Sigmoid colon (tissue), 7 donors: Measurements from ENCODE around the gene BMPR1A. TPM values are rescaled to one million over a fixed set of nuclear protein-coding genes. Genes with fewer than 3 reads are reported as not detected.

Experiments used
- DNase-seq: peaks from one replicate; pipeline ENCODE4 v3.0.0-alpha.2; 2019
- H3K27ac ChIP-seq, 4 donors: fragments of 200-600 bp; sonication (generic); one replicate each; pipeline ENCODE4 v1.5.1; 2016 to 2019; ENCODE audit warnings: mild to moderate bottlenecking in 1 of 4
- H3K27me3 ChIP-seq, 3 donors: fragments of 200-600 bp; sonication (generic); one replicate each; pipeline ENCODE4 v1.5.1; 2019; ENCODE audit warnings: mild to moderate bottlenecking in 1 of 3
- H3K36me3 ChIP-seq, 4 donors: fragments of 200-600 bp; sonication (generic); one replicate each; pipeline ENCODE4 v1.5.1; 2016 to 2019
- H3K4me1 ChIP-seq, 4 donors: fragments of 200-600 bp; sonication (generic); one replicate each; pipeline ENCODE4 v1.5.1; 2017 to 2019
- H3K4me3 ChIP-seq, 4 donors: fragments of 200-600 bp; sonication (generic); one replicate each; pipeline ENCODE4 v1.5.1; 2017 to 2019; ENCODE audit warnings: mild to moderate bottlenecking in 2 of 4, moderate library complexity in 1 of 4
- H3K9me3 ChIP-seq, 4 donors: fragments of 200-600 bp in 3 of 4; sonication (generic) in 3 of 4; one replicate each; pipeline versions ENCODE4 v1.5.1 to v1.6.1; 2013 to 2019
- EP300 ChIP-seq, 4 donors: sonication (generic); formaldehyde crosslinking; IDR thresholded peaks; one replicate each; pipeline ENCODE4 v1.6.1; 2017; ENCODE audit warnings: antibody characterized with exemption in 4 of 4
- POLR2A ChIP-seq, 2 donors: fragments of 450-650 bp; IDR thresholded peaks; one replicate each; pipeline ENCODE4 v1.6.1; 2016; ENCODE audit warnings: antibody characterized with exemption in 2 of 2, mild to moderate bottlenecking in 2 of 2, moderate library complexity in 2 of 2
- POLR2AphosphoS5 ChIP-seq, 4 donors: sonication (generic); formaldehyde crosslinking; IDR thresholded peaks; one replicate each; pipeline ENCODE4 v1.6.1; 2017; ENCODE audit warnings: antibody characterized with exemption in 4 of 4
- WGBS, 2 donors: extraction: QIAGEN DNeasy Blood & Tissue Kit; methylation state at CpG; one replicate each; pipeline ENCODE4 v1.1.7; 2013; 5-methylcytosine and 5-hydroxymethylcytosine counted together
- intact Hi-C: fragments of 100-400 bp; cut with DNase I; formaldehyde crosslinking; loops from one replicate; pipeline ENCODE4 v1.15.1; 2023
- polyA plus RNA-seq, 3 donors: library from polyadenylated mRNA; stranded (reverse); fragments of 200-250 nt; gene quantifications; one replicate each; pipeline ENCODE4 v1.2.3, GENCODE V29; 2013
- total RNA-seq, 4 donors: library from RNA; depleted of rRNA; stranded (reverse); fragments of >200 nt; gene quantifications; one replicate each; pipeline ENCODE4 v1.1.0, GENCODE V29; 2016
- TF ChIP-seq, protein P1 (sequence below), 4 experiments: fragments of 450-650 bp in 3 of 4; fragments of 200-600 bp in 1 of 4; IDR thresholded peaks; one replicate each; pipeline ENCODE4 v1.5.1; 2016 to 2019; ENCODE audit warnings: antibody characterized with exemption in 4 of 4, mild to moderate bottlenecking in 3 of 4, moderate library complexity in 2 of 4
- donor health status: healthy with polysubstance abuse.
- donor health status: Bipolar disorder and iron deficiency.
- donor health status: healthy.

The BMPR1A gene
- total and polyA plus RNA-seq, 7 donors: 5.5 to 145 (median 84.2) TPM

DNA sequence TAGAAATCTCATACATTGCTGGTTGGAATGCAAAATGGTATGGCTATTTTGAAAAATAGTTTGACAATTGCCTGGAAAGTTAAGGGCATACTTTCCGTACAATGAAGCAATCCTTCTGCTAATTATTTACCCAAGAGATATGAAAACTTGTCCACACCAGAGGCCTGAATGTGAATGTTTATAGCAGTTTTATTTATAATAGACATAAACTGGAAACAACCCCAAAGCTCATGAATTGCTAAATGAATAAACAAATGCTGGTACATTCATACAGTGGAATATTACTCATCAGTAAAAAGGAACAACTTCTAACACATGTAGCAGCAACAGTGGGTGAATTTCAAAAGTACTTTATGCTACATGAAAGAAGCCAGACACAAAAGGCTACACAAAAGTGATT, 158.3 kb downstream of the BMPR1A start:
- DNase-seq: no peak
- WGBS, 2 donors: 67 to 73% methylated on average over 1 of the region's 1 CpG
- Histone ChIP-seq H3K4me1 (peaks cover 0 to 9% (median 4%) of the 10 kb centered on the region in 4 donors), H3K4me3 (no peak overlapping the region), H3K9me3 (no peaks in the 10 kb centered on the region), H3K36me3 (peaks cover 0 to 77% (median 12%) of the 10 kb centered on the region in 4 donors), H3K27ac (peak overlapping the region in 2 of 4 donors; percentile 18 to 22), H3K27me3 (no peaks in the 10 kb centered on the region)
- no peak for TF ChIP-seq POLR2A (IDR thresholded peaks at IDR 0.05)
- TF ChIP-seq, protein P1, sequence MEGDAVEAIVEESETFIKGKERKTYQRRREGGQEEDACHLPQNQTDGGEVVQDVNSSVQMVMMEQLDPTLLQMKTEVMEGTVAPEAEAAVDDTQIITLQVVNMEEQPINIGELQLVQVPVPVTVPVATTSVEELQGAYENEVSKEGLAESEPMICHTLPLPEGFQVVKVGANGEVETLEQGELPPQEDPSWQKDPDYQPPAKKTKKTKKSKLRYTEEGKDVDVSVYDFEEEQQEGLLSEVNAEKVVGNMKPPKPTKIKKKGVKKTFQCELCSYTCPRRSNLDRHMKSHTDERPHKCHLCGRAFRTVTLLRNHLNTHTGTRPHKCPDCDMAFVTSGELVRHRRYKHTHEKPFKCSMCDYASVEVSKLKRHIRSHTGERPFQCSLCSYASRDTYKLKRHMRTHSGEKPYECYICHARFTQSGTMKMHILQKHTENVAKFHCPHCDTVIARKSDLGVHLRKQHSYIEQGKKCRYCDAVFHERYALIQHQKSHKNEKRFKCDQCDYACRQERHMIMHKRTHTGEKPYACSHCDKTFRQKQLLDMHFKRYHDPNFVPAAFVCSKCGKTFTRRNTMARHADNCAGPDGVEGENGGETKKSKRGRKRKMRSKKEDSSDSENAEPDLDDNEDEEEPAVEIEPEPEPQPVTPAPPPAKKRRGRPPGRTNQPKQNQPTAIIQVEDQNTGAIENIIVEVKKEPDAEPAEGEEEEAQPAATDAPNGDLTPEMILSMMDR (IDR thresholded peaks at IDR 0.05): no peak
- no peak for TF ChIP-seq EP300 (IDR thresholded peaks at IDR 0.05)
- TF ChIP-seq POLR2AphosphoS5 (IDR thresholded peaks at IDR 0.05): no peak
- intact Hi-C loops: no loop called here

DNA sequence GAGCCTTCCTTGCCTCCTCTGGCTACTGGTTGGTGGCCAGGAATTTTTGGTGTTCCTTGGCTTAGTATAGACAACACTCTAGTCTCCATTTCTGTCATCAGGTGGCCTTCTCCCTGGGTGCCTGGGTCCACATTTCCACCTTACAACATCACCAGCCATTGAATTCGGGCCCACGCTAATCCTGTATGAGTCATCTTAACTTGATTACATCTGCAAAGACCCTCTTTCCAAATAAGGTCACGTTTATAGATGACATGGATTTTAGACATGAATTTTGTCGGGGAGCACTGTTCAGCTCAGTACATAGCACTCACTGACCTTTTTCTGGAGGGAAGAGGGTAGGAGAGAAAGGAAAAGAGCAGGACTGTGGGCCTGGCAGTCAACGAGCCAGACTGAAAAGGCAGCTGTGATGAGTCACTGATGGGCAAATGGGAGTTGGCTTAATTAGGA, 161.6 kb downstream of the BMPR1A start:
- Histone ChIP-seq H3K36me3 (peaks cover 0 to 95% (median 22%) of the 10 kb centered on the region in 4 donors), H3K9me3 (no peaks in the 10 kb centered on the region), H3K4me3 (no peak overlapping the region), H3K4me1 (peaks cover 0 to 17% (median 13%) of the 10 kb centered on the region in 4 donors), H3K27ac (peak overlapping the region; percentile 39 to 64 (median 60)), H3K27me3 (no peaks in the 10 kb centered on the region)
- TF ChIP-seq POLR2AphosphoS5 (IDR thresholded peaks at IDR 0.05): no peak
- no peak for TF ChIP-seq POLR2A (IDR thresholded peaks at IDR 0.05)
- TF ChIP-seq, protein P1 (IDR thresholded peaks at IDR 0.05): no peak
- TF ChIP-seq EP300 (IDR thresholded peaks at IDR 0.05): no peak
- intact Hi-C loops: no loop called here
- 71 to 75% methylated on average over 5 of the region's 5 CpGs for WGBS, 2 donors
- no peak for DNase-seq

DNA sequence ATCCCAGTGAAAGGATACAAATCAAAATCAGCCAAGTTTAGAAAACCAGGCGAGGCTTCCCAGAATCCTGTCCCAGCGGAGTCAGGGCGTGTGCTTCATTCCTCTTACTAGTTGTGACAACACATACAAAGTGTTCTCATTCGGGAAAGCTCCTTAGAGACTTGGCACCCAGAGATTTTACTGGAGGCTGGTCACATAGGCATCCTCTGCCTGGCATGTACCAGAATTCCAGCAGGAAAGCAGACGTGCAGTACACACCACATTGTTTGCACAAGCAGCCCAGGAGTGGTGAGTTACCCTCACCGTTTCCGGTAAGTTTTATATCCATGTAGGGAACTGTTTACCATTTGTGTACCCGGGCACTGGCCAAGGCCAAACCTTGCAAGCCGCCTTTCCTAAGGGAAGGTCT, 166.1 kb downstream of the BMPR1A start:
- Histone ChIP-seq H3K27ac (peak overlapping the region; percentile 24 to 72 (median 52)), H3K4me1 (peaks cover 0 to 26% (median 16%) of the 10 kb centered on the region in 4 donors), H3K9me3 (no peaks in the 10 kb centered on the region), H3K4me3 (no peak overlapping the region), H3K36me3 (peaks cover 0 to 58% (median 16%) of the 10 kb centered on the region in 4 donors), H3K27me3 (no peaks in the 10 kb centered on the region)
- no peak for DNase-seq
- 30 to 72% methylated on average over 9 of the region's 9 CpGs for WGBS, 2 donors
- intact Hi-C loops: no loop called here
- TF ChIP-seq EP300 (IDR thresholded peaks at IDR 0.05) (peak in 1 of 4 donors; percentile 13), POLR2AphosphoS5 (IDR thresholded peaks at IDR 0.05) (peak in 2 of 4 donors; percentile 20 to 43), POLR2A (IDR thresholded peaks at IDR 0.05) (no peak)

DNA sequence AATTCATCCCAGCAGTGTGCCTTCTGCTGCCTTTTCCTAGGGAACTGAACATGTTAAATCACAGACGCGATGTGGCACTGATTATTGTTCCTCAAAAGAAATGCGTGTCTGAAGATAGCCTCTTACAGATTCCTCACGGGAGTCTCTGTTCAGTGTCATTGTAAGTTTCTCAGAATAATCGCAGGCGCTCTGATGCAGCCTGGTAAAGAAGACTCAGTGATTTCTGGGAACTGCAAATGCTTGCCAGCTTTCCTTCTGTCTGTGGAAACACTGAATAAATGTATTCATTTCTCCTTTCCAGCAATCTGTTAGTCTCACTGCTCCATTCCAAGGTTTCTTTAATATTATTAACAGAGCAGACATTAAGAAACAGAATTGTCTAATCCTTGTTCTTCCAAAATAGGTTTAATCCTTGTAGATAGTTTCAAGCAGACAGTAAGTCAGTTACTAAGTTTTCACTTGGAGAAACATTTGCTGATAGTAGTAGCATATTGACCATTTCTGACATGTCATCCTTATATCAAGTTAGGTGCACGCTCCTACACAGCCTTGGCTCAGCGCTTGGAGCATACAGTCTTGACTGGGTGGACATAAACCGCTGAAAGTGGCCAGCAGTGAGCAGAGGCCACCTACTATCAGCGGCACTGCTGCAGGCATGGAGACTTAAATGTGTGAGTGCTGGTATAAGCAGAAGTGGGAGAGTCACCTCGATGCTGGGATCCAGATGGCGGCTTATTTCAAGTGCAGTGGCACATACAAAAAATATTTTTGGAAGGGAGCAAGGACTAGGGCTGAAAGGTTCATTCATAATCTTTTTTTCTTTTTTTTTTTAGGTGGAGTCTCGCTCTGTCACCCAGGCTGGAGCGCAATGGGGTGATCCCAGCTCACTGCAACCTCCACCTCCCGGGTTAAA, 173.3 kb downstream of the BMPR1A start:
- H3K36me3 ChIP-seq: peaks cover 6 to 30% (median 8%) of the 10 kb centered on the region in 4 donors
- peaks cover 0 to 30% (median 17%) of the 10 kb centered on the region in 4 donors for H3K4me1 ChIP-seq
- 92 to 94% methylated on average over 15 of the region's 15 CpGs for WGBS, 2 donors

More for the DNA sequence above, 173.3 kb downstream of the BMPR1A start:
- no peak for DNase-seq
- H3K9me3 ChIP-seq: no peaks in the 10 kb centered on the region
- H3K27me3 ChIP-seq: no peaks in the 10 kb centered on the region
- intact Hi-C loops: no loop called here
- TF ChIP-seq POLR2AphosphoS5 (IDR thresholded peaks at IDR 0.05) (peak in 3 of 4 donors; percentile 61 to 72 (median 71)), EP300 (IDR thresholded peaks at IDR 0.05) (peak in 2 of 4 donors; percentile 59 to 60), POLR2A (IDR thresholded peaks at IDR 0.05) (no peak)
- TF ChIP-seq, protein P1 (IDR thresholded peaks at IDR 0.05): no peak
- peak overlapping the region; percentile 19 to 77 (median 50) for H3K27ac ChIP-seq
- H3K4me3 ChIP-seq: no peak overlapping the region
